Measurements from ENCODE around the gene GREB1. TPM values are rescaled to one million over a fixed set of nuclear protein-coding genes. Genes with fewer than 3 reads are reported as not detected.

Gene GREB1
- total and polyA plus RNA-seq, 2 of the 13 experiments (the other 11 are each of a cell fraction or from before 2014, with no cell fraction given): 31.3 to 61.2 TPM

GRCh38 chr2:11582612-11582861 lies 48.7 kb downstream of the GREB1 start (continued):
- TF ChIP-seq UBTF (CRISPR knock-in tag; IDR thresholded peaks at IDR 0.05) (peak; percentile 35; the same call in 1 of the 2 replicates), DZIP1 (CRISPR knock-in tag; IDR thresholded peaks at IDR 0.05) (no peak), KLF9 (CRISPR knock-in tag; IDR thresholded peaks at IDR 0.05; ENCODE audit: low read depth) (no peak), ZFP41 (CRISPR knock-in tag; IDR thresholded peaks at IDR 0.05; ENCODE audit: borderline replicate concordance) (0 out of 2 replicates have a peak, but pooled peaks have one; percentile 58), KLF15 (CRISPR knock-in tag; IDR thresholded peaks at IDR 0.05; ENCODE audit: borderline replicate concordance) (0 out of 2 replicates have a peak, but pooled peaks have one; percentile 61), ZMYM2 (CRISPR knock-in tag; IDR thresholded peaks at IDR 0.05) (no peak), ZNF576 (CRISPR knock-in tag; IDR thresholded peaks at IDR 0.05) (no peak), ATAD3A (CRISPR knock-in tag; IDR thresholded peaks at IDR 0.05) (no peak)
- TF ChIP-seq, protein P1, sequence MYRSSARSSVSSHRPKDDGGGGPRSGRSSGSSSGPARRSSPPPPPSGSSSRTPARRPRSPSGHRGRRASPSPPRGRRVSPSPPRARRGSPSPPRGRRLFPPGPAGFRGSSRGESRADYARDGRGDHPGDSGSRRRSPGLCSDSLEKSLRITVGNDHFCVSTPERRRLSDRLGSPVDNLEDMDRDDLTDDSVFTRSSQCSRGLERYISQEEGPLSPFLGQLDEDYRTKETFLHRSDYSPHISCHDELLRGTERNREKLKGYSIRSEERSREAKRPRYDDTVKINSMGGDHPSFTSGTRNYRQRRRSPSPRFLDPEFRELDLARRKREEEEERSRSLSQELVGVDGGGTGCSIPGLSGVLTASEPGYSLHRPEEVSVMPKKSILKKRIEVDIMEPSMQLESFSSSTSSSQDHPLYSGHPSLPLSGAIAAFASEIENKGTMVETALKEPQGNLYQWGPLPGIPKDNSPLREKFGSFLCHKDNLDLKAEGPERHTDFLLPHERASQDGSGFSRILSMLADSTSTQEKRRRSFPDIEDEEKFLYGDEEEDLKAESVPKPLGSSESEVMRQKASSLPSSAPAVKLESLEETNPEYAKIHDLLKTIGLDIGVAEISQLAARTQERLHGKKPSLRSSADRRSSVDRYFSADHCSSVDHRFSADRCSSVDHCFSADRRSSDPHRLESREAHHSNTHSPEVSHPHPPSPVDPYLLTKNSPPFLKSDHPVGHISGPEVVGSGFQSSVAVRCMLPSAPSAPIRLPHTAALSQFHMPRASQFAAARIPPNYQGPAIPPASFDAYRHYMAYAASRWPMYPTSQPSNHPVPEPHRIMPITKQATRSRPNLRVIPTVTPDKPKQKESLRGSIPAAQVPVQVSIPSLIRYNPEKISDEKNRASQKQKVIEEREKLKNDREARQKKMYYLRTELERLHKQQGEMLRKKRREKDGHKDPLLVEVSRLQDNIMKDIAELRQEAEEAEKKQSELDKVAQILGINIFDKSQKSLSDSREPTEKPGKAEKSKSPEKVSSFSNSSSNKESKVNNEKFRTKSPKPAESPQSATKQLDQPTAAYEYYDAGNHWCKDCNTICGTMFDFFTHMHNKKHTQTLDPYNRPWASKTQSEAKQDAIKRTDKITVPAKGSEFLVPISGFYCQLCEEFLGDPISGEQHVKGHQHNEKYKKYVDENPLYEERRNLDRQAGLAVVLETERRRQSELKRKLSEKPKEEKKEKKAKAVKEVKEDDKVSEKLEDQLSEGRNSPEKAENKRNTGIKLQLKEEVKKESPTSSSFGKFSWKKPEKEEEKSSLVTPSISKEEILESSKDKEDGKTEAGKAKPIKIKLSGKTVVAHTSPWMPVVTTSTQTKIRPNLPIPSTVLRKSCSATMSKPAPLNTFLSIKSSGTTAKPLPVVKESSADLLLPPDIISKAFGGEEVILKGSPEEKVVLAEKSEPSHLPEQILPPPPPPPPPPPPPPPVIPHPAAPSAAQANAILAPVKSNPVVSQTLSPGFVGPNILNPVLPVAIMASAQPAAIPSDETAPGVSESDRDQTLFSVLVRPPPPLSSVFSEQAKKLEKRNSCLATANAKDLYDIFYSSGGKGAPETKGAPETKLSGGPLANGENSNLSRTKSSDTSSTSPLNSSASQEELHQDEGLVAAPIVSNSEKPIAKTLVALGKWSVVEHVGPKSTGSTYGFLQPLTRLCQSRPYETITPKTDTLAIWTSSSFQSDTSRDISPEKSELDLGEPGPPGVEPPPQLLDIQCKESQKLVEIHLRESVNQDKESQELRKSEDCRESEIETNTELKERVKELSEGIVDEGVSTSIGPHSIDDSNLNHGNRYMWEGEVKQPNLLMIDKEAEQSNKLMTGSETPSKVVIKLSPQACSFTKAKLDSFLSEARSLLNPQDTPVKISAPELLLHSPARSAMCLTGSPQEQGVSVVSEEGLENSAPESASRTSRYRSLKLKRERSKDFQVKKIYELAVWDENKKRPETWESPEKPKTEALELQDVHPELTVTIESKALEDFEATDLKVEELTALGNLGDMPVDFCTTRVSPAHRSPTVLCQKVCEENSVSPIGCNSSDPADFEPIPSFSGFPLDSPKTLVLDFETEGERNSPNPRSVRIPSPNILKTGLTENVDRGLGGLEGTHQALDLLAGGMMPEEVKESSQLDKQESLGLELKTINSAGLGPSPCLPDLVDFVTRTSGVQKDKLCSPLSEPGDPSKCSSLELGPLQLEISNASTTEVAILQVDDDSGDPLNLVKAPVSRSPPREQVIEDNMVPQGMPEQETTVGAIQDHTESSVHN (CRISPR knock-in tag; IDR thresholded peaks at IDR 0.05): no peak
- TF ChIP-seq, protein P2, sequence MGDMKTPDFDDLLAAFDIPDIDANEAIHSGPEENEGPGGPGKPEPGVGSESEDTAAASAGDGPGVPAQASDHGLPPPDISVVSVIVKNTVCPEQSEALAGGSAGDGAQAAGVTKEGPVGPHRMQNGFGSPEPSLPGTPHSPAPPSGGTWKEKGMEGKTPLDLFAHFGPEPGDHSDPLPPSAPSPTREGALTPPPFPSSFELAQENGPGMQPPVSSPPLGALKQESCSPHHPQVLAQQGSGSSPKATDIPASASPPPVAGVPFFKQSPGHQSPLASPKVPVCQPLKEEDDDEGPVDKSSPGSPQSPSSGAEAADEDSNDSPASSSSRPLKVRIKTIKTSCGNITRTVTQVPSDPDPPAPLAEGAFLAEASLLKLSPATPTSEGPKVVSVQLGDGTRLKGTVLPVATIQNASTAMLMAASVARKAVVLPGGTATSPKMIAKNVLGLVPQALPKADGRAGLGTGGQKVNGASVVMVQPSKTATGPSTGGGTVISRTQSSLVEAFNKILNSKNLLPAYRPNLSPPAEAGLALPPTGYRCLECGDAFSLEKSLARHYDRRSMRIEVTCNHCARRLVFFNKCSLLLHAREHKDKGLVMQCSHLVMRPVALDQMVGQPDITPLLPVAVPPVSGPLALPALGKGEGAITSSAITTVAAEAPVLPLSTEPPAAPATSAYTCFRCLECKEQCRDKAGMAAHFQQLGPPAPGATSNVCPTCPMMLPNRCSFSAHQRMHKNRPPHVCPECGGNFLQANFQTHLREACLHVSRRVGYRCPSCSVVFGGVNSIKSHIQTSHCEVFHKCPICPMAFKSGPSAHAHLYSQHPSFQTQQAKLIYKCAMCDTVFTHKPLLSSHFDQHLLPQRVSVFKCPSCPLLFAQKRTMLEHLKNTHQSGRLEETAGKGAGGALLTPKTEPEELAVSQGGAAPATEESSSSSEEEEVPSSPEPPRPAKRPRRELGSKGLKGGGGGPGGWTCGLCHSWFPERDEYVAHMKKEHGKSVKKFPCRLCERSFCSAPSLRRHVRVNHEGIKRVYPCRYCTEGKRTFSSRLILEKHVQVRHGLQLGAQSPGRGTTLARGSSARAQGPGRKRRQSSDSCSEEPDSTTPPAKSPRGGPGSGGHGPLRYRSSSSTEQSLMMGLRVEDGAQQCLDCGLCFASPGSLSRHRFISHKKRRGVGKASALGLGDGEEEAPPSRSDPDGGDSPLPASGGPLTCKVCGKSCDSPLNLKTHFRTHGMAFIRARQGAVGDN (CRISPR knock-in tag; IDR thresholded peaks at IDR 0.05): peak; percentile 76

Measured in HepG2 (cell line).